ENCODE data around the gene EME1. TPM values are rescaled to one million over a fixed set of nuclear protein-coding genes. Genes with fewer than 3 reads are reported as not detected.

The EME1 gene
- polyA plus RNA-seq, 2 of the 4 experiments (the other 2 are of a cell fraction): 24.3 to 29.9 TPM

- Histone ChIP-seq H3K4me3 (no peak overlapping the region), H3K9me3 (no peaks in the 10 kb centered on the region), H3K4me2 (no peak overlapping the region), H3K4me1 (peaks cover 17% of the 10 kb centered on the region), H3K27ac (no peak overlapping the region)
- WGBS (ENCODE audit: missing lambda C conversion rate): 95% methylated on average over 6 of the region's 6 CpGs
- DNase-seq (ENCODE audit: low read depth in 1 of 2, low spot score in 1 of 2) (no peak), ATAC-seq (peak; percentile 2; a peak in 3 of 6 replicates), FAIRE-seq (no peak)
- CTCF ChIA-PET: interaction anchor here (0.9 to 7.6 kb wide), 4 partner anchors 10 to 45 kb away, joined by 3 to 87 read pairs (median 5); partner anchors contain the start of gene LRRC59
- TF ChIP-seq, protein P1, sequence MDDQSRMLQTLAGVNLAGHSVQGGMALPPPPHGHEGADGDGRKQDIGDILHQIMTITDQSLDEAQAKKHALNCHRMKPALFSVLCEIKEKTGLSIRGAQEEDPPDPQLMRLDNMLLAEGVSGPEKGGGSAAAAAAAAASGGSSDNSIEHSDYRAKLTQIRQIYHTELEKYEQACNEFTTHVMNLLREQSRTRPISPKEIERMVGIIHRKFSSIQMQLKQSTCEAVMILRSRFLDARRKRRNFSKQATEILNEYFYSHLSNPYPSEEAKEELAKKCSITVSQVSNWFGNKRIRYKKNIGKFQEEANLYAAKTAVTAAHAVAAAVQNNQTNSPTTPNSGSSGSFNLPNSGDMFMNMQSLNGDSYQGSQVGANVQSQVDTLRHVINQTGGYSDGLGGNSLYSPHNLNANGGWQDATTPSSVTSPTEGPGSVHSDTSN (IDR thresholded peaks at IDR 0.05): no peak
- TF ChIP-seq, protein P2, sequence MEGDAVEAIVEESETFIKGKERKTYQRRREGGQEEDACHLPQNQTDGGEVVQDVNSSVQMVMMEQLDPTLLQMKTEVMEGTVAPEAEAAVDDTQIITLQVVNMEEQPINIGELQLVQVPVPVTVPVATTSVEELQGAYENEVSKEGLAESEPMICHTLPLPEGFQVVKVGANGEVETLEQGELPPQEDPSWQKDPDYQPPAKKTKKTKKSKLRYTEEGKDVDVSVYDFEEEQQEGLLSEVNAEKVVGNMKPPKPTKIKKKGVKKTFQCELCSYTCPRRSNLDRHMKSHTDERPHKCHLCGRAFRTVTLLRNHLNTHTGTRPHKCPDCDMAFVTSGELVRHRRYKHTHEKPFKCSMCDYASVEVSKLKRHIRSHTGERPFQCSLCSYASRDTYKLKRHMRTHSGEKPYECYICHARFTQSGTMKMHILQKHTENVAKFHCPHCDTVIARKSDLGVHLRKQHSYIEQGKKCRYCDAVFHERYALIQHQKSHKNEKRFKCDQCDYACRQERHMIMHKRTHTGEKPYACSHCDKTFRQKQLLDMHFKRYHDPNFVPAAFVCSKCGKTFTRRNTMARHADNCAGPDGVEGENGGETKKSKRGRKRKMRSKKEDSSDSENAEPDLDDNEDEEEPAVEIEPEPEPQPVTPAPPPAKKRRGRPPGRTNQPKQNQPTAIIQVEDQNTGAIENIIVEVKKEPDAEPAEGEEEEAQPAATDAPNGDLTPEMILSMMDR (IDR thresholded peaks at IDR 0.05): no peak
- no peak for TF ChIP-seq ATOH8 (CRISPR knock-in tag; IDR thresholded peaks at IDR 0.05; ENCODE audit: low read depth)
- TF ChIP-seq MAFK (IDR thresholded peaks at IDR 0.05; ENCODE audit: partially characterized antibody): no peak
- no peak for TF ChIP-seq MAZ (IDR thresholded peaks at IDR 0.05; ENCODE audit: borderline replicate concordance, low read depth, low read length)
- TF ChIP-seq RAD21 (conservative IDR thresholded peaks at IDR 0.05 in 1 of 2, IDR thresholded peaks at IDR 0.05 in 1 of 2): no peak
- TF ChIP-seq NPAS2 (CRISPR knock-in tag; IDR thresholded peaks at IDR 0.05; ENCODE audit: borderline replicate concordance): no peak
- no peak for TF ChIP-seq TFCP2L1 (CRISPR knock-in tag; IDR thresholded peaks at IDR 0.05)
- TF ChIP-seq HOXA7 (CRISPR knock-in tag; IDR thresholded peaks at IDR 0.05): no peak
- no peak for TF ChIP-seq HES2 (IDR thresholded peaks at IDR 0.05)
- TF ChIP-seq HEYL (CRISPR knock-in tag; IDR thresholded peaks at IDR 0.05): no peak
- TF ChIP-seq ESRRA (IDR thresholded peaks at IDR 0.05; ENCODE audit: borderline replicate concordance, low read length): no peak
- no peak for TF ChIP-seq BCL3 (IDR thresholded peaks at IDR 0.05)
- POLR2A ChIA-PET: interaction anchor here (0.7 kb wide), 1 partner anchor 10 kb away, joined by 3 read pairs; no protein-coding TSS in a partner anchor
Measured at GRCh38 chr17:50352072-50352692, 20.8 kb upstream of the EME1 start.

GRCh38 chr17:50352693-50353599 is 20.1 kb upstream of the EME1 start:
- no peak for DNase-seq (ENCODE audit: low read depth in 1 of 2, low spot score in 1 of 2)
- CTCF ChIA-PET: interaction anchor here (0.6 to 7.6 kb wide), 5 partner anchors 9 to 352 kb away, joined by 3 to 87 read pairs (median 6); partner anchors contain the start of gene LRRC59
- Histone ChIP-seq H3K4me2 (no peak overlapping the region), H3K27ac (no peak overlapping the region), H3K4me1 (peaks cover 9% of the 10 kb centered on the region; the same call in 2 of the 3 replicates), H3K9me3 (no peaks in the 10 kb centered on the region), H3K4me3 (no peak overlapping the region)
- no peak for FAIRE-seq
- peak in 1 of 2 experiments; percentile 4; a peak in 2 of 6 replicates for ATAC-seq
- WGBS (ENCODE audit: missing lambda C conversion rate): 92% methylated on average over 21 of the region's 21 CpGs
- TF ChIP-seq HOXA7 (CRISPR knock-in tag; IDR thresholded peaks at IDR 0.05) (no peak), FOSB (CRISPR knock-in tag; IDR thresholded peaks at IDR 0.05) (no peak), HES2 (IDR thresholded peaks at IDR 0.05) (no peak), RNF2 (IDR thresholded peaks at IDR 0.05; ENCODE audit: borderline replicate concordance, low read depth) (no peak), NR3C1 (IDR thresholded peaks at IDR 0.05) (no peak), PHF8 (IDR thresholded peaks at IDR 0.05; ENCODE audit: borderline replicate concordance, low read depth) (no peak), POLR2AphosphoS2 (conservative IDR thresholded peaks at IDR 0.05; ENCODE audit: low read length) (no peak), SMC3 (IDR thresholded peaks at IDR 0.05) (no peak), KDM1A (IDR thresholded peaks at IDR 0.05; ENCODE audit: low read depth) (no peak), MAFK (IDR thresholded peaks at IDR 0.05; ENCODE audit: partially characterized antibody) (no peak), HEYL (CRISPR knock-in tag; IDR thresholded peaks at IDR 0.05) (no peak), CEBPB (IDR thresholded peaks at IDR 0.05) (no peak), POLR2A (IDR thresholded peaks at IDR 0.05; ENCODE audit: low read length) (no peak), ESRRA (IDR thresholded peaks at IDR 0.05; ENCODE audit: borderline replicate concordance, low read length) (no peak), HOXB5 (CRISPR knock-in tag; IDR thresholded peaks at IDR 0.05) (no peak), SREBF2 (IDR thresholded peaks at IDR 0.05) (no peak)
- TF ChIP-seq, protein P3, sequence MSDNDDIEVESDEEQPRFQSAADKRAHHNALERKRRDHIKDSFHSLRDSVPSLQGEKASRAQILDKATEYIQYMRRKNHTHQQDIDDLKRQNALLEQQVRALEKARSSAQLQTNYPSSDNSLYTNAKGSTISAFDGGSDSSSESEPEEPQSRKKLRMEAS (IDR thresholded peaks at IDR 0.05): no peak
- POLR2A ChIA-PET: interaction anchor here (0.7 kb wide), 1 partner anchor 9 kb away, joined by 3 read pairs; no protein-coding TSS in a partner anchor

Data from A549 (cell line).